Nephron progenitor cell (in vitro differentiated cells): Measurements from ENCODE around the gene OR8G1.

Experiments used
- DNase-seq: peaks from one replicate; pipeline ENCODE4 v3.0.0; 2021
- H3K27ac Mint-ChIP-seq: 2 replicates; pipeline ENCODE4 v1.8.0; 2021; ENCODE audit warnings: mild to moderate bottlenecking, moderate library complexity, mixed read lengths
- H3K27me3 Mint-ChIP-seq: 2 replicates; pipeline ENCODE4 v1.8.0; 2021; ENCODE audit warnings: mild to moderate bottlenecking, low read depth, mixed read lengths; ENCODE audit not compliant: poor library complexity
- H3K36me3 Mint-ChIP-seq: 2 replicates; pipeline ENCODE4 v1.8.0; 2021; ENCODE audit warnings: low read depth, mixed read lengths
- H3K4me1 Mint-ChIP-seq: 2 replicates; pipeline ENCODE4 v1.8.0; 2021; ENCODE audit warnings: mixed read lengths
- H3K4me3 Mint-ChIP-seq: 2 replicates; pipeline ENCODE4 v1.8.0; 2021; ENCODE audit warnings: mild to moderate bottlenecking, moderate library complexity, mixed read lengths
- H3K9me3 Mint-ChIP-seq: 2 replicates; pipeline ENCODE4 v1.8.0; 2021; ENCODE audit warnings: mild to moderate bottlenecking, moderate library complexity, mixed read lengths
- CTCF ChIP-seq: fragments of 200-600 bp; sonication (generic); IDR thresholded peaks from 2 replicates; pipeline ENCODE4 v1.5.0; 2021; ENCODE audit warnings: antibody characterized with exemption

The OR8G1 gene

GRCh38 chr11:124274000-124274399, 33.1 kb downstream of the OR8G1 start:
- no peak overlapping the region for H3K27ac Mint-ChIP-seq
- TF ChIP-seq CTCF = no peak
- peaks cover 9% of the 10 kb centered on the region for H3K4me1 Mint-ChIP-seq
- H3K36me3 Mint-ChIP-seq = no peaks in the 10 kb centered on the region
- DNase-seq = no peak
- no peaks in the 10 kb centered on the region for H3K9me3 Mint-ChIP-seq
- H3K4me3 Mint-ChIP-seq = no peak overlapping the region
- no peaks in the 10 kb centered on the region for H3K27me3 Mint-ChIP-seq

GRCh38 chr11:124276081-124276480, 35.2 kb downstream of the OR8G1 start:
- Mint-ChIP-seq H3K9me3 (peaks cover 9% of the 10 kb centered on the region), H3K27me3 (no peaks in the 10 kb centered on the region), H3K4me1 (peaks cover 2% of the 10 kb centered on the region), H3K27ac (no peak overlapping the region), H3K4me3 (no peak overlapping the region), H3K36me3 (no peaks in the 10 kb centered on the region)
- TF ChIP-seq CTCF = no peak
- no peak for DNase-seq

- Mint-ChIP-seq H3K4me3 (no peak overlapping the region), H3K27me3 (no peaks in the 10 kb centered on the region), H3K4me1 (no peaks in the 10 kb centered on the region), H3K36me3 (no peaks in the 10 kb centered on the region), H3K27ac (no peak overlapping the region), H3K9me3 (peaks cover 20% of the 10 kb centered on the region)
- TF ChIP-seq CTCF = no peak
- no peak for DNase-seq
Measured at GRCh38 chr11:124277207-124277606, 36.3 kb downstream of the OR8G1 start.

- H3K27me3 Mint-ChIP-seq = no peaks in the 10 kb centered on the region
- H3K36me3 Mint-ChIP-seq = no peaks in the 10 kb centered on the region
- no peak for DNase-seq
- no peak overlapping the region for H3K4me3 Mint-ChIP-seq
- no peak for TF ChIP-seq CTCF
- peaks cover 26% of the 10 kb centered on the region for H3K9me3 Mint-ChIP-seq
- H3K4me1 Mint-ChIP-seq = no peaks in the 10 kb centered on the region
- H3K27ac Mint-ChIP-seq = no peak overlapping the region
Measured at GRCh38 chr11:124277804-124278203, 36.9 kb downstream of the OR8G1 start.

- TF ChIP-seq CTCF = no peak
- Mint-ChIP-seq H3K4me1 (no peaks in the 10 kb centered on the region), H3K36me3 (no peaks in the 10 kb centered on the region), H3K27ac (no peak overlapping the region), H3K27me3 (no peaks in the 10 kb centered on the region), H3K4me3 (no peak overlapping the region), H3K9me3 (peaks cover 31% of the 10 kb centered on the region)
- DNase-seq = no peak
Measured at GRCh38 chr11:124278261-124278660, 37.4 kb downstream of the OR8G1 start.

- H3K4me3 Mint-ChIP-seq = no peak overlapping the region
- no peak for DNase-seq
- H3K4me1 Mint-ChIP-seq = no peaks in the 10 kb centered on the region
- H3K27me3 Mint-ChIP-seq = no peaks in the 10 kb centered on the region
- no peak overlapping the region for H3K27ac Mint-ChIP-seq
- no peaks in the 10 kb centered on the region for H3K36me3 Mint-ChIP-seq
- TF ChIP-seq CTCF = no peak
- peaks cover 54% of the 10 kb centered on the region for H3K9me3 Mint-ChIP-seq
Measured at GRCh38 chr11:124285610-124286344, 44.9 kb downstream of the OR8G1 start.
